Measurements from ENCODE around the gene PEX5L. TPM values are rescaled to one million over a fixed set of nuclear protein-coding genes. Genes with fewer than 3 reads are reported as not detected.
"Not testable (repeated sequence)": the region's sequence is repeated elsewhere in the genome, so short reads cannot be mapped to it uniquely, and the experiment has no call there.

PEX5L gene
- total RNA-seq, 1 donor from 2014 or later: not detected

- TF ChIP-seq CTCF (IDR thresholded peaks at IDR 0.05): no peak
- ChIA-PET POLR2A (no interaction called here), CTCF (no interaction called here)
- ATAC-seq (ENCODE audit: low read depth) (no peak), DNase-seq (no peak)
- intact Hi-C loops (cut with micrococcal nuclease): no loop called here
- no peak overlapping the region for H3K4me3 Mint-ChIP-seq
- H3K27ac Mint-ChIP-seq: no peak overlapping the region
- H3K9me3 Mint-ChIP-seq: no peaks in the 10 kb centered on the region
- H3K36me3 Mint-ChIP-seq (ENCODE audit: low read depth): no peaks in the 10 kb centered on the region
- H3K27me3 Mint-ChIP-seq: no peaks in the 10 kb centered on the region
- H3K4me1 Mint-ChIP-seq: no peaks in the 10 kb centered on the region
Measured at GRCh38 chr3:180063783-180064182, 27.0 kb upstream of the PEX5L start.

GRCh38 chr3:180062771-180063170, 26.0 kb upstream of the PEX5L start:
- H3K9me3 Mint-ChIP-seq: no peaks in the 10 kb centered on the region
- POLR2A ChIA-PET: no interaction called here

GRCh38 chr3:180059356-180059755, 22.6 kb upstream of the PEX5L start:
- Mint-ChIP-seq H3K27me3 (no peaks in the 10 kb centered on the region), H3K4me1 (no peaks in the 10 kb centered on the region), H3K9me3 (no peaks in the 10 kb centered on the region), H3K4me3 (no peak overlapping the region), H3K36me3 (ENCODE audit: low read depth) (no peaks in the 10 kb centered on the region), H3K27ac (no peak overlapping the region)
- DNase-seq: no peak
- ATAC-seq (ENCODE audit: low read depth): no peak
- TF ChIP-seq CTCF (IDR thresholded peaks at IDR 0.05): no peak
- CTCF ChIA-PET: no interaction called here
- POLR2A ChIA-PET: no interaction called here
- intact Hi-C loops (cut with micrococcal nuclease): no loop called here

More at GRCh38 chr3:180062771-180063170, 26.0 kb upstream of the PEX5L start:
- intact Hi-C loops (cut with micrococcal nuclease): no loop called here
- Mint-ChIP-seq H3K27me3 (no peaks in the 10 kb centered on the region), H3K4me3 (no peak overlapping the region), H3K27ac (no peak overlapping the region), H3K4me1 (no peaks in the 10 kb centered on the region), H3K36me3 (ENCODE audit: low read depth) (no peaks in the 10 kb centered on the region)
- CTCF ChIA-PET: no interaction called here
- no peak for TF ChIP-seq CTCF (IDR thresholded peaks at IDR 0.05)
- ATAC-seq (ENCODE audit: low read depth): no peak
- no peak for DNase-seq

- DNase-seq (no peak), ATAC-seq (ENCODE audit: low read depth) (no peak)
- H3K4me3 Mint-ChIP-seq: no peak overlapping the region
- no peak for TF ChIP-seq CTCF (IDR thresholded peaks at IDR 0.05)
- H3K27ac Mint-ChIP-seq: no peak overlapping the region
- H3K36me3 Mint-ChIP-seq (ENCODE audit: low read depth): no peaks in the 10 kb centered on the region
- no peaks in the 10 kb centered on the region for H3K9me3 Mint-ChIP-seq
- CTCF ChIA-PET: no interaction called here
- H3K27me3 Mint-ChIP-seq: no peaks in the 10 kb centered on the region
- POLR2A ChIA-PET: no interaction called here
- intact Hi-C loops (cut with micrococcal nuclease): no loop called here
- no peaks in the 10 kb centered on the region for H3K4me1 Mint-ChIP-seq
Measured at GRCh38 chr3:180058238-180058637, 21.5 kb upstream of the PEX5L start.

GRCh38 chr3:180055656-180056055, 18.9 kb upstream of the PEX5L start:
- H3K4me1 Mint-ChIP-seq; ATAC-seq (ENCODE audit: low read depth); CTCF ChIA-PET; H3K36me3 Mint-ChIP-seq (ENCODE audit: low read depth); H3K27ac Mint-ChIP-seq; POLR2A ChIA-PET; DNase-seq; H3K4me3 Mint-ChIP-seq; H3K27me3 Mint-ChIP-seq; H3K9me3 Mint-ChIP-seq; intact Hi-C loops (cut with micrococcal nuclease): not testable (repeated sequence)

GRCh38 chr3:180049391-180049790, 12.7 kb upstream of the PEX5L start:
- ATAC-seq (ENCODE audit: low read depth) (no peak), DNase-seq (no peak)
- Mint-ChIP-seq H3K27me3 (no peaks in the 10 kb centered on the region), H3K4me1 (no peaks in the 10 kb centered on the region), H3K9me3 (no peaks in the 10 kb centered on the region), H3K27ac (no peak overlapping the region), H3K4me3 (no peak overlapping the region), H3K36me3 (ENCODE audit: low read depth) (no peaks in the 10 kb centered on the region)
- TF ChIP-seq CTCF (IDR thresholded peaks at IDR 0.05): no peak
- CTCF ChIA-PET: no interaction called here
- POLR2A ChIA-PET: no interaction called here
- intact Hi-C loops (cut with micrococcal nuclease): no loop called here
